GM20000 (cell line): Measurements from ENCODE around the gene GRIA2.

ENCODE experiments used
- DNase-seq: peaks from one replicate; pipeline ENCODE4 v3.0.0; 2012; ENCODE audit warnings: low spot score
- TF ChIP-seq, protein P1 (sequence below): IDR thresholded peaks from 2 replicates; pipeline ENCODE4 v1.5.1; 2012; ENCODE audit warnings: mild to moderate bottlenecking, control low read depth; ENCODE audit errors: extremely low read depth, missing control alignments

The GRIA2 gene

DNA sequence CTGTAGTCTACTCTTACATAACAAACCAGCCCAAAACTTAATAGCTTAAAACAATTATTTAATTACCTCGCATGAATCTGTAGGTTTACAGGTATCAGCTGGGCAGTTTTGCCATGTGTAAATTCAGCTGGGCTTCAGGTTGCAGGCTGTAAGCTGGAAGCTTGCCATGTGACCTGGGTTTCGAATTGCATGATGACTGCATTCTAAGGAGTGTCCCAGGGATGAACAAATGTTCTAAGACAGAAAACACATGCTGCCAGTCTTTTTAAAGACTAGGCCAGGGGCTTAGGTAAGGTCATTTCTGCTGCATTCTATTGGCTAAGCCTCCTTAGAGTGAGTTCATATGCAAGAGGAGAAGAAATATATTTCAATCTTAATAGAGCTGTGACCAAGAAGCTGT is 44.8 kb downstream of the GRIA2 start:
- no peak for DNase-seq
- TF ChIP-seq, protein P1, sequence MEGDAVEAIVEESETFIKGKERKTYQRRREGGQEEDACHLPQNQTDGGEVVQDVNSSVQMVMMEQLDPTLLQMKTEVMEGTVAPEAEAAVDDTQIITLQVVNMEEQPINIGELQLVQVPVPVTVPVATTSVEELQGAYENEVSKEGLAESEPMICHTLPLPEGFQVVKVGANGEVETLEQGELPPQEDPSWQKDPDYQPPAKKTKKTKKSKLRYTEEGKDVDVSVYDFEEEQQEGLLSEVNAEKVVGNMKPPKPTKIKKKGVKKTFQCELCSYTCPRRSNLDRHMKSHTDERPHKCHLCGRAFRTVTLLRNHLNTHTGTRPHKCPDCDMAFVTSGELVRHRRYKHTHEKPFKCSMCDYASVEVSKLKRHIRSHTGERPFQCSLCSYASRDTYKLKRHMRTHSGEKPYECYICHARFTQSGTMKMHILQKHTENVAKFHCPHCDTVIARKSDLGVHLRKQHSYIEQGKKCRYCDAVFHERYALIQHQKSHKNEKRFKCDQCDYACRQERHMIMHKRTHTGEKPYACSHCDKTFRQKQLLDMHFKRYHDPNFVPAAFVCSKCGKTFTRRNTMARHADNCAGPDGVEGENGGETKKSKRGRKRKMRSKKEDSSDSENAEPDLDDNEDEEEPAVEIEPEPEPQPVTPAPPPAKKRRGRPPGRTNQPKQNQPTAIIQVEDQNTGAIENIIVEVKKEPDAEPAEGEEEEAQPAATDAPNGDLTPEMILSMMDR, result no peak

DNA sequence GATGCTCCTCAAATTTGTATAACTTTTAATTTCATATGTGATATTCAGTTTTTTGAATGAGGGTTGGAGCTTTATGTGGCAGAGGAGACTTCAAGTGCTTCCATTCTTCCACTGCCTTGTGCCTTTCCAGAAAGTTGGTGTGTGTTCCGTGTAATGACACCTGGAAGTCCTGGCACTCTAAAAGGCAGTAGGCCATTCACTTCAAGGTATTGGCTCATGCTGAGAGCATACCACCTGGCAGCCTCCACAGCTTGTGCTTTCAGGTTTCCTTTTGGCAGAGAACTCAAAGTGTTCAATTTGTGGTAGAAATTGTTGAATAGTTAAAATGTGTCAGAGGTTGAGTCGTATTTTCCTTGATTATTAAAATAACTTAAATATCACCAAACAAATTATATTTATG is 49.6 kb downstream of the GRIA2 start:
- TF ChIP-seq, protein P1, result no peak
- DNase-seq, result no peak

DNA sequence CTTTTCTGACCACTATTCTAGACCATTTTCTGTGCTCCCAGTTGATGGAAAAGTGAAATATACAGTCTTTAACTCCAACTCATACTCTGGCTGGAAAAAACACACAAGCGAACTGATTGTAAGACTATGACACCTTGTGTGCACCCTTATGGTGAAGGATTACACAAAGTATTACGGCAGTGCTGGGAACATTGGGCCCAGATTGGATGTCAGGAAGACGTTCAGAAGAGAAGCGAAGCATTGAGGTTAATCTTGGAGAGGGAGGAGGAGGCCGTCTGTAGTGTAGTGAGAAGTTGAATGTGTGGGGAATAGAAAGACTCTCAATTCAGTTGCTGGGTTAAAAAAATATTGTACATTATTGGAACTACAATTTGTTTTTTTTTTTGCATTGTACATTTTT is 50.0 kb downstream of the GRIA2 start:
- TF ChIP-seq, protein P1, result no peak
- no peak for DNase-seq

DNA sequence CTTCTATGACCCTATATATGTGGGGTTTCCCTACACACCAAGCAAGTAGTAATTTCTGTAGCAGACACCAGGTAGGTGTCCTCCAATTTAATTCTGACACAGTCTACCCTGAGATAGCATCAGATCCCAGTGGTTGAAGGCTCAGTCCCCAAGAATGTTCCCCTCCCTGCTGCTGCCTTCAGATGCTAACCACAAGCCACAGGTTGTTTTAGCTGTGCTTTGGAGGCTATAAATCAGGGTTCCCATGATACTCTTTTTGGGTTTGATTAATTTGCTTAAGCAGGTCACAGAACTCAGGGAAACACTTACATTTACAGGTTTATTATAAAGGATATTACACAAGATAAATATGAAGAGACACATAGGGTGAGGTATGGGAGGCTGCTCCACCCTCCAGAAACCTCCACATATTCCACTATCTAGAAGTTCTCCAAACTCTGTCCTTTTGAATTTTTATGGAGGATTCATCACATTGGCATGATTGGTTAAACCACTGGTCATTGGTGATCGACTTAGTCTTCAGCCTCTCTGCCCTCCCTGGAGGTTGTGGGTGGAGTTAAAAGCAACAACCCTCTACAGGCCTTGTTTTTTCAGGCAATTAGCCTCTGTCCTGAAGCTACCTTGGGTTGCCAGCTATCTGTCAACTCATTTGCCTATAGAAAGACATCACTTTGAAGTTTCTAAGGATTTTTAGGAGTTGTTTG is 50.8 kb downstream of the GRIA2 start:
- TF ChIP-seq, protein P1, result no peak
- no peak for DNase-seq

DNA sequence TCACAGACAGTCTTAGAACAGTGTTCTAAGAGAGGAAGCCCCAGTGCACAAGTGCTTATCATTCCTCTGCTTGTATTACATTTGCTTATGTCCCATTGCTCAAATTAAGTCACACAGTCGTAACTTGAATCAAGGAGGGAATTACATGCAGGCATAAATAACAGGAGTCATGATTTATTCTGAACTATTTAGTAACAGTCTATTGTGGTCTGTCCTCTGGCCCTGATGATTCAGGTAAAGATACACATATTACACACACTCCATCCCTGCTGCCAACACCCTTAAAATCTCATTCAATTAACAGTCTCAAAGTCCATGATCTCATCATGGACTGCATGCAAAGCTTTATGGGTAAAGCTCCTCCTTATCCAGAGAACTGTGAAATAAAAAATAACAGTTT is 60.1 kb downstream of the GRIA2 start:
- TF ChIP-seq, protein P1, result no peak

DNA sequence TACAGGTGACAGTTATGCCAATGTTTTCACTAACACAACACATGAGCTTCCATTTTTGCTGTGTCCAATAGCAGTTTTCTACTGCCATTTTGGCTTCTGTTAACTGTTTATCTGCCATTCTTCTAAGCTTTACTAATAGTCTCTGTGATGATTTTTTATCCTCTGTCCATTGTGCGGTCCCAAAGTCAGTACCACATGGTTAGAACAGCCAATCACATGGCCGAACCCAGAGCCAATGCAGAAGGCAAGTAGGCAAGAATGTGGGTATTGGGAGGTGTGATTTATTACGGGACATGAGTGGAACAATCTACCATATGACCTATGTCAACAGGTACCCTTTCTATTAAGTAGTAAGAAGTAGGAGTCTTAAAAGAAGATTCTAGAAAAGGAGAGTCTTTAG is 61.5 kb downstream of the GRIA2 start:
- TF ChIP-seq, protein P1, result no peak
- DNase-seq, result no peak

More for the DNA sequence above, 60.1 kb downstream of the GRIA2 start:
- no peak for DNase-seq

DNA sequence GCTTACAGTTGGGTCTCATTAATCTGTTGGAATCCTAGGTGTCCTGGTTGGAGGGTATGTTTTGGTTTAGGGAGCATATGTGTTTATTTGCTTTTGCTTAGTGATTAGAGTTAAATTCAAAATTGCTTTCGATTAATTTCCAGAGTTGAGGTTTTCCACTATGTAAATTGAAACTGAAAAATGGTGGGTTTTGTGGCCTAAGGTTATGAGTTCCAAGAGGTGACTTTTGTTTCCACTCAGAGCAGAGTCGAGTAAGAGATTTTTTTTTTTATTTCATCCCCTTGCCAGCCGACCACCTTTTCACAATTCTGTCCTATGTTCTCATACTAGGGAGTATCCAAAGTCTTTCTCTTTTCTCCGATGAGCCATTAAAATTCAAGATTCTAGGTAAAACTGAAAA is 66.9 kb downstream of the GRIA2 start:
- no peak for DNase-seq
- TF ChIP-seq, protein P1, result no peak
